HCT116 (cell line): ENCODE results near the gene C14orf180. TPM values are rescaled to one million over a fixed set of nuclear protein-coding genes. Genes with fewer than 3 reads are reported as not detected.

Source experiments
- ATAC-seq: fragments of 200-7000 bp; cut with Tn5 transposase; 2 replicates; pipeline ENCODE4 v1.9.1; 2020; ENCODE audit warnings: mild to moderate bottlenecking, moderate library complexity
- BruUV-seq: library from RNA; stranded (reverse); fragments of 400-500 nt; replicated peaks from 2 replicates; lab custom pipeline; 2021; lab: Mats Ljungman, UMichigan
- CTCF ChIA-PET: fragments of 300-600 bp; sonication (Branson Sonifier 250); formaldehyde crosslinking; loops from one replicate; lab custom pipeline; 2021; ENCODE audit warnings: antibody characterized with exemption; lab: Charles Lee
- POLR2A ChIA-PET: fragments of 300-600, 350-600 bp; sonication (Branson Sonifier 250); formaldehyde crosslinking; loops from one replicate; lab custom pipeline; 2021; ENCODE audit warnings: antibody characterized with exemption; lab: Charles Lee
- RAD21 ChIA-PET, 2 experiments: fragments of 300-600 bp; sonication (Branson Sonifier 250); formaldehyde crosslinking; loops; one replicate each; lab custom pipeline; 2023; ENCODE audit warnings: low total read pairs in 2 of 2; ENCODE audit not compliant: uncharacterized antibody in 2 of 2, unreplicated experiment in 2 of 2, low non-redundant PET in 1 of 2; lab: Charles Lee
- DNase-seq: peaks from one replicate; pipeline ENCODE4 v3.0.0-alpha.2; 2010; ENCODE audit warnings: low read depth, low spot score
- H2AFZ ChIP-seq: fragments of 200-600 bp; shearing (Covaris generic), sonication (generic); 2 replicates; pipeline ENCODE4 v1.6.1; 2017; ENCODE audit warnings: low read depth, mixed run types, mixed read lengths, antibody characterized with exemption, low read length; ENCODE audit not compliant: poor library complexity, severe bottlenecking
- H3K27ac ChIP-seq: 2 replicates; pipeline ENCODE4 v1.5.1; 2012; ENCODE audit warnings: low read depth, low read length
- H3K27me3 ChIP-seq: fragments of 200-600 bp; sonication (generic); 2 replicates; pipeline ENCODE4 v1.6.1; 2016; ENCODE audit warnings: mixed run types, low read length, mixed read lengths; ENCODE audit not compliant: insufficient read depth
- H3K36me3 ChIP-seq, 2 experiments: fragments of 200-500 bp in 1 of 2; fragments of 200-600 bp in 1 of 2; sonication (Bioruptor generic) in 1 of 2; sonication (generic) in 1 of 2; 2 replicates each; pipeline versions ENCODE4 v1.5.1 to v1.6.1; 2014 to 2016; ENCODE audit warnings: low read length in 2 of 2, inconsistent platforms in 1 of 2, mixed read lengths in 1 of 2, mixed run types in 1 of 2; ENCODE audit not compliant: insufficient read depth in 2 of 2, control insufficient read depth in 1 of 2
- H3K4me1 ChIP-seq, 2 experiments: fragments of 200-600 bp in 1 of 2; sonication (generic) in 1 of 2; 2 replicates each; pipeline versions ENCODE4 v1.5.1 to v1.6.1; 2012 to 2017; ENCODE audit warnings: low read length in 2 of 2, inconsistent platforms in 1 of 2, mild to moderate bottlenecking in 1 of 2, mixed read lengths in 1 of 2, mixed run types in 1 of 2, moderate library complexity in 1 of 2; ENCODE audit not compliant: insufficient read depth in 2 of 2, control insufficient read depth in 1 of 2
- H3K4me2 ChIP-seq: fragments of 200-600 bp; sonication (generic); 2 replicates; pipeline ENCODE4 v1.6.1; 2017; ENCODE audit warnings: mixed run types, low read length, mixed read lengths
- H3K4me3 ChIP-seq, 2 experiments: fragments of 200-600 bp in 1 of 2; sonication (generic) in 1 of 2; replicated peaks in 1 of 2; 2 replicates each; pipeline ENCODE4 v1.5.1; 2011 to 2016; ENCODE audit warnings: low read length in 2 of 2, control low read depth in 1 of 2, low read depth in 1 of 2, mild to moderate bottlenecking in 1 of 2, mixed read lengths in 1 of 2, mixed run types in 1 of 2
- H3K79me2 ChIP-seq: fragments of 200-600 bp; sonication (generic); 2 replicates; pipeline ENCODE4 v1.6.1; 2017; ENCODE audit warnings: mild to moderate bottlenecking, mixed run types, low read length, moderate library complexity, mixed read lengths; ENCODE audit not compliant: insufficient read depth
- H3K9ac ChIP-seq: fragments of 200-600 bp; sonication (generic); 2 replicates; pipeline ENCODE4 v1.6.1; 2016; ENCODE audit warnings: low read length, mixed read lengths
- H3K9me2 ChIP-seq: fragments of 200-600 bp; sonication (generic), shearing (Covaris generic); 2 replicates; pipeline ENCODE4 v1.6.1; 2017; ENCODE audit warnings: mixed run types, mild to moderate bottlenecking, moderate library complexity; ENCODE audit not compliant: insufficient read depth
- H3K9me3 ChIP-seq, 2 experiments: fragments of 200-500 bp in 1 of 2; fragments of 200-600 bp in 1 of 2; sonication (Bioruptor generic) in 1 of 2; sonication (generic) in 1 of 2; 2 replicates each; pipeline ENCODE4 v1.6.1; 2014 to 2017; ENCODE audit warnings: low read length in 2 of 2, mixed read lengths in 2 of 2, inconsistent platforms in 1 of 2, low read depth in 1 of 2, mild to moderate bottlenecking in 1 of 2, mixed run types in 1 of 2, moderate library complexity in 1 of 2; ENCODE audit not compliant: control insufficient read depth in 1 of 2, insufficient read depth in 1 of 2
- H4K20me1 ChIP-seq: fragments of 200-600 bp; sonication (generic), shearing (Covaris generic); 2 replicates; pipeline ENCODE4 v1.6.1; 2017; ENCODE audit warnings: mixed run types, mild to moderate bottlenecking, moderate library complexity; ENCODE audit not compliant: insufficient read depth
- CEBPB ChIP-seq: IDR thresholded peaks from 2 replicates; pipeline ENCODE4 v1.6.1; 2012; ENCODE audit warnings: low read depth
- CTCF ChIP-seq, 3 experiments: fragments of 200-600 bp in 1 of 3; sonication (generic) in 1 of 3; IDR thresholded peaks in 2 of 3; conservative IDR thresholded peaks in 1 of 3; 2 replicates each; pipeline ENCODE4 v1.5.1; 2012 to 2017; ENCODE audit warnings: low read depth in 2 of 3, low read length in 2 of 3, antibody characterized with exemption in 1 of 3, borderline replicate concordance in 1 of 3, control low read depth in 1 of 3, mild to moderate bottlenecking in 1 of 3, mixed read lengths in 1 of 3, mixed run types in 1 of 3, moderate library complexity in 1 of 3; ENCODE audit not compliant: insufficient read depth in 1 of 3
- EGR1 ChIP-seq: IDR thresholded peaks from 2 replicates; pipeline ENCODE4 v1.6.1; 2012; ENCODE audit warnings: low read depth
- ELF1 ChIP-seq: IDR thresholded peaks from 2 replicates; pipeline ENCODE4 v1.6.1; 2012; ENCODE audit warnings: low read depth, borderline replicate concordance
- EZH2 ChIP-seq: fragments of 200-600 bp; sonication (generic); IDR thresholded peaks from 2 replicates; pipeline ENCODE4 v1.6.1; 2017; ENCODE audit warnings: antibody characterized with exemption, mixed run types
- JUND ChIP-seq: IDR thresholded peaks from 2 replicates; pipeline ENCODE4 v1.6.1; 2012
- MAX ChIP-seq: IDR thresholded peaks from 2 replicates; pipeline ENCODE4 v1.6.1; 2012
- POLR2A ChIP-seq: IDR thresholded peaks from 2 replicates; pipeline ENCODE4 v1.7.0; 2011; ENCODE audit warnings: borderline replicate concordance; ENCODE audit not compliant: insufficient read depth, insufficient read length; ENCODE audit errors: extremely low read depth
- RAD21 ChIP-seq: IDR thresholded peaks from 2 replicates; pipeline ENCODE4 v1.6.1; 2012; ENCODE audit warnings: low read depth, mild to moderate bottlenecking
- REST ChIP-seq: IDR thresholded peaks from 2 replicates; pipeline ENCODE4 v1.6.1; 2012; ENCODE audit warnings: low read depth
- SIN3A ChIP-seq: IDR thresholded peaks from 2 replicates; pipeline ENCODE4 v1.6.1; 2012; ENCODE audit warnings: low read depth
- SP1 ChIP-seq: IDR thresholded peaks from 2 replicates; pipeline ENCODE4 v1.6.1; 2012; ENCODE audit warnings: low read depth
- SRF ChIP-seq: IDR thresholded peaks from 2 replicates; pipeline ENCODE4 v1.6.1; 2012; ENCODE audit warnings: low read depth
- YY1 ChIP-seq: IDR thresholded peaks from 2 replicates; pipeline ENCODE4 v1.6.1; 2011; ENCODE audit warnings: low read length, low read depth, moderate library complexity, mild to moderate bottlenecking; ENCODE audit not compliant: insufficient replicate concordance; ENCODE audit errors: extremely low read depth
- ZFX ChIP-seq: fragments of 450-650 bp; IDR thresholded peaks from 2 replicates; pipeline ENCODE4 v1.6.1; 2017
- ZNF274 ChIP-seq: fragments of 200-500 bp; sonication (Bioruptor generic); IDR thresholded peaks from 2 replicates; pipeline ENCODE4 v1.6.1; 2014; ENCODE audit warnings: mild to moderate bottlenecking, low read depth, low read length, inconsistent platforms
- intact Hi-C: fragments of 100-400 bp; cut with micrococcal nuclease; formaldehyde crosslinking; loops from 2 replicates; pipeline ENCODE4 v1.10.0; 2022
- total RNA-seq: library from RNA; stranded (reverse); gene quantifications from one replicate; pipeline ENCODE4 v1.2.1, GENCODE V29; 2021; ENCODE audit not compliant: unreplicated experiment

Gene C14orf180
- total RNA-seq, 1 experiment from 2014 or later = not detected

- Histone ChIP-seq H3K27ac (no peak overlapping the region), H4K20me1 (no peaks in the 10 kb centered on the region), H3K27me3 (peaks cover 6% of the 10 kb centered on the region; the same call in 1 of the 2 replicates), H3K9me3 (no peaks in the 10 kb centered on the region), H3K9me2 (no peaks in the 10 kb centered on the region), H3K4me1 (no peaks in the 10 kb centered on the region), H3K36me3 (no peaks in the 10 kb centered on the region), H3K4me2 (no peak overlapping the region), H3K4me3 (no peak overlapping the region), H3K9ac (no peak overlapping the region), H3K79me2 (no peaks in the 10 kb centered on the region), H2AFZ (no peak overlapping the region)
- ChIA-PET RAD21 (no interaction called here), CTCF (no interaction called here), POLR2A (no interaction called here)
- TF ChIP-seq CEBPB (no peak), SIN3A (no peak), ELF1 (no peak), CTCF (IDR thresholded peaks at IDR 0.05 in 2 of 3, conservative IDR thresholded peaks at IDR 0.05 in 1 of 3; ENCODE audit: borderline replicate concordance in 1 of 3, insufficient read depth in 1 of 3, low read depth in 2 of 3, low read length in 2 of 3) (no peak), REST (no peak), SRF (no peak), MAX (no peak), EZH2 (no peak), EGR1 (no peak), YY1 (no peak), RAD21 (no peak), JUND (no peak), SP1 (no peak), POLR2A (no peak), ZNF274 (no peak), ZFX (no peak)
- intact Hi-C loops = no loop called here
- ATAC-seq (no peak), DNase-seq (no peak)
- BruUV-seq = no TSS peak
Observed at GRCh38 chr14:104557086-104557485, 22.5 kb upstream of the C14orf180 start.
